RWPE2 (cell line): ENCODE data around the gene GHRHR.
A peak's percentile ranks its signal among the peaks of the same experiment; 100 is the strongest.

Experiments used
- ATAC-seq: fragments of 200-7000 bp; cut with Tn5 transposase; 3 replicates; pipeline ENCODE4 v1.9.1; 2021; ENCODE audit warnings: low read depth
- DNase-seq: peaks from one replicate; pipeline ENCODE4 v3.0.0-alpha.2; 2020; ENCODE audit warnings: low spot score
- H3K27ac ChIP-seq: fragments of 450-650 bp; 2 replicates; pipeline ENCODE4 v1.5.1; 2017; ENCODE audit warnings: mild to moderate bottlenecking; ENCODE audit not compliant: poor library complexity, severe bottlenecking
- H3K27me3 ChIP-seq: fragments of 250-450 bp; sonication (Bioruptor Pico); 2 replicates; pipeline ENCODE4 v1.5.1; 2021; ENCODE audit warnings: mild to moderate bottlenecking, moderate library complexity; ENCODE audit not compliant: insufficient read depth, poor library complexity, severe bottlenecking
- H3K36me3 ChIP-seq: fragments of 250-450 bp; sonication (Bioruptor Pico); 2 replicates; pipeline ENCODE4 v1.5.1; 2020; ENCODE audit warnings: low read depth, mild to moderate bottlenecking, moderate library complexity
- H3K4me1 ChIP-seq: fragments of 250-450 bp; sonication (Bioruptor Pico); 2 replicates; pipeline ENCODE4 v1.5.1; 2021; ENCODE audit warnings: mild to moderate bottlenecking, moderate library complexity; ENCODE audit not compliant: insufficient read depth, poor library complexity, severe bottlenecking
- H3K4me3 ChIP-seq: fragments of 250-450 bp; sonication (Bioruptor Pico); 2 replicates; pipeline ENCODE4 v1.5.1; 2021; ENCODE audit warnings: mild to moderate bottlenecking, moderate library complexity; ENCODE audit not compliant: severe bottlenecking
- H3K9me3 ChIP-seq: fragments of 250-450 bp; sonication (Bioruptor Pico); 2 replicates; pipeline ENCODE4 v1.5.1; 2021; ENCODE audit warnings: mild to moderate bottlenecking, moderate library complexity; ENCODE audit not compliant: severe bottlenecking
- CTCF ChIP-seq: fragments of 450-650 bp; IDR thresholded peaks from one replicate; pipeline ENCODE4 v1.5.1; 2017; ENCODE audit warnings: mild to moderate bottlenecking, moderate library complexity; ENCODE audit not compliant: poor library complexity, severe bottlenecking

GHRHR gene

GRCh38 chr7:30973292-30973691 lies 9.5 kb downstream of the GHRHR start:
- H3K4me1 ChIP-seq = no peaks in the 10 kb centered on the region
- no peaks in the 10 kb centered on the region for H3K9me3 ChIP-seq
- no peak for TF ChIP-seq CTCF
- H3K36me3 ChIP-seq = no peaks in the 10 kb centered on the region
- ATAC-seq = no peak
- DNase-seq = no peak
- H3K27me3 ChIP-seq = no peaks in the 10 kb centered on the region
- H3K27ac ChIP-seq = no peak overlapping the region
- H3K4me3 ChIP-seq = no peak overlapping the region

- Histone ChIP-seq H3K27ac (no peak overlapping the region), H3K4me3 (no peak overlapping the region), H3K36me3 (no peaks in the 10 kb centered on the region), H3K9me3 (no peaks in the 10 kb centered on the region), H3K27me3 (no peaks in the 10 kb centered on the region), H3K4me1 (no peaks in the 10 kb centered on the region)
- DNase-seq = no peak
- TF ChIP-seq CTCF = no peak
- ATAC-seq = no peak
These were observed 10.2 kb downstream of the GHRHR start for GRCh38 chr7:30973791-30974604.

- DNase-seq (no peak), ATAC-seq (peak; percentile 43; the same call in 2 of the 3 replicates)
- H3K36me3 ChIP-seq = no peaks in the 10 kb centered on the region
- TF ChIP-seq CTCF = peak; percentile 33
- no peaks in the 10 kb centered on the region for H3K9me3 ChIP-seq
- no peaks in the 10 kb centered on the region for H3K27me3 ChIP-seq
- no peak overlapping the region for H3K27ac ChIP-seq
- H3K4me1 ChIP-seq = no peaks in the 10 kb centered on the region
- no peak overlapping the region for H3K4me3 ChIP-seq
These were observed 11.0 kb downstream of the GHRHR start for GRCh38 chr7:30974605-30975255.

- DNase-seq = no peak
- H3K27me3 ChIP-seq = no peaks in the 10 kb centered on the region
- ATAC-seq = no peak
- TF ChIP-seq CTCF = no peak
- no peak overlapping the region for H3K4me3 ChIP-seq
- no peaks in the 10 kb centered on the region for H3K4me1 ChIP-seq
- H3K9me3 ChIP-seq = no peaks in the 10 kb centered on the region
- no peaks in the 10 kb centered on the region for H3K36me3 ChIP-seq
- no peak overlapping the region for H3K27ac ChIP-seq
These were observed 11.6 kb downstream of the GHRHR start for GRCh38 chr7:30975256-30975899.

- Histone ChIP-seq H3K9me3 (no peaks in the 10 kb centered on the region), H3K27ac (no peak overlapping the region), H3K4me3 (no peak overlapping the region), H3K27me3 (no peaks in the 10 kb centered on the region), H3K36me3 (no peaks in the 10 kb centered on the region), H3K4me1 (no peaks in the 10 kb centered on the region)
- DNase-seq (no peak), ATAC-seq (no peak)
- TF ChIP-seq CTCF = no peak
These were observed 12.6 kb downstream of the GHRHR start for GRCh38 chr7:30976381-30976780.
